Peyer's patch (tissue), 4 donors: ENCODE results near the gene HES4.

Source experiments
- CTCF ChIP-seq, 6 experiments: fragments of 450-650 bp in 4 of 6; fragments of 200-600 bp in 2 of 6; sonication (generic) in 1 of 6; IDR thresholded peaks; one replicate each; pipeline ENCODE4 v1.5.1; 2017 to 2019; ENCODE audit warnings: antibody characterized with exemption in 6 of 6, mild to moderate bottlenecking in 3 of 6, moderate library complexity in 1 of 6
- POLR2A ChIP-seq, 2 donors: fragments of 450-650 bp; IDR thresholded peaks; one replicate each; pipeline ENCODE4 v1.5.1; 2017; ENCODE audit warnings: antibody characterized with exemption in 2 of 2, mild to moderate bottlenecking in 2 of 2, moderate library complexity in 2 of 2

GRCh38 chr1:1043411-1043810, 43.5 kb upstream of the HES4 start:
- no peak for TF ChIP-seq CTCF (IDR thresholded peaks at IDR 0.05)
- no peak for TF ChIP-seq POLR2A (IDR thresholded peaks at IDR 0.05)
